IMR-90 (cell line): Measurements from ENCODE around the gene BCLAF1. TPM values are rescaled to one million over a fixed set of nuclear protein-coding genes. Genes with fewer than 3 reads are reported as not detected.

ENCODE experiments used
- ATAC-seq: fragments of 200-7000 bp; cut with Tn5 transposase; 2 replicates; pipeline ENCODE4 v1.9.1; 2020; ENCODE audit warnings: low read depth, mild to moderate bottlenecking, moderate library complexity
- BruUV-seq: library from RNA; stranded (reverse); fragments of 400-500 nt; replicated peaks from 2 replicates; lab custom pipeline; 2021; lab: Mats Ljungman, UMichigan
- CTCF ChIA-PET: fragments of 300-600 bp; formaldehyde crosslinking; extraction: SDS; loops from one replicate; lab custom pipeline; 2021; ENCODE audit warnings: antibody characterized with exemption; lab: Yijun Ruan, JAX
- POLR2A ChIA-PET: fragments of 300-600 bp; sonication (Branson Sonifier 250); formaldehyde crosslinking; loops from one replicate; lab custom pipeline; 2022; ENCODE audit warnings: antibody characterized with exemption; ENCODE audit not compliant: unreplicated experiment; lab: Charles Lee
- DNase-seq: peaks from one replicate; pipeline ENCODE4 v3.0.0; 2013
- H2AFZ ChIP-seq: replicated peaks from 2 replicates; pipeline ENCODE3; 2013; ENCODE audit warnings: low read length, mild to moderate bottlenecking; ENCODE audit not compliant: poor library complexity
- H2AK5ac ChIP-seq: 2 replicates; pipeline ENCODE4 v1.6.1; 2013; ENCODE audit warnings: low read depth, low read length, inconsistent platforms
- H2AK9ac ChIP-seq: replicated peaks from 2 replicates; pipeline ENCODE3; 2013; ENCODE audit warnings: mild to moderate bottlenecking, low read depth, low read length, moderate library complexity; ENCODE audit not compliant: poor library complexity
- H2BK120ac ChIP-seq: 2 replicates; pipeline ENCODE4 v1.6.1; 2013; ENCODE audit warnings: low read depth, low read length, inconsistent platforms
- H2BK15ac ChIP-seq: 3 replicates; pipeline ENCODE4 v1.6.1; 2013; ENCODE audit warnings: low read depth, low read length, inconsistent platforms
- H2BK20ac ChIP-seq: 2 replicates; pipeline ENCODE4 v1.6.1; 2013; ENCODE audit warnings: low read depth, mild to moderate bottlenecking, inconsistent platforms, low read length, moderate library complexity
- H2BK5ac ChIP-seq: 2 replicates; pipeline ENCODE4 v1.6.1; 2013; ENCODE audit warnings: mild to moderate bottlenecking, low read depth, low read length, inconsistent platforms; ENCODE audit not compliant: poor library complexity, severe bottlenecking
- H3K14ac ChIP-seq: replicated peaks from 2 replicates; pipeline ENCODE4 v1.6.1; 2013; ENCODE audit warnings: low read depth, low read length, inconsistent platforms
- H3K18ac ChIP-seq: 2 replicates; pipeline ENCODE4 v1.6.1; 2013; ENCODE audit warnings: low read depth, low read length, control low read depth
- H3K23ac ChIP-seq: 2 replicates; pipeline ENCODE4 v1.6.1; 2013; ENCODE audit warnings: low read depth, low read length, inconsistent platforms
- H3K27ac ChIP-seq: 2 replicates; pipeline ENCODE4 v1.5.1; 2013; ENCODE audit warnings: mild to moderate bottlenecking, control low read depth, low read length; ENCODE audit not compliant: insufficient read depth
- H3K27me3 ChIP-seq: 2 replicates; pipeline ENCODE4 v1.6.1; 2013; ENCODE audit warnings: low read length; ENCODE audit not compliant: control insufficient read depth, insufficient read depth
- H3K36me3 ChIP-seq: 2 replicates; pipeline ENCODE4 v1.6.1; 2013; ENCODE audit warnings: low read length, mixed read lengths; ENCODE audit not compliant: control insufficient read depth, insufficient read depth
- H3K4ac ChIP-seq: 2 replicates; pipeline ENCODE4 v1.6.1; 2013; ENCODE audit warnings: low read depth, low read length, inconsistent platforms
- H3K4me1 ChIP-seq: 2 replicates; pipeline ENCODE4 v1.6.1; 2013; ENCODE audit warnings: low read length, mixed read lengths; ENCODE audit not compliant: control insufficient read depth, insufficient read depth
- H3K4me2 ChIP-seq: 2 replicates; pipeline ENCODE4 v1.6.1; 2013; ENCODE audit warnings: low read depth, mild to moderate bottlenecking, control low read depth, low read length, moderate library complexity
- H3K4me3 ChIP-seq: 2 replicates; pipeline ENCODE4 v1.5.1; 2013; ENCODE audit warnings: low read depth, mild to moderate bottlenecking, control low read depth, low read length, moderate library complexity; ENCODE audit not compliant: insufficient read depth
- H3K56ac ChIP-seq: 2 replicates; pipeline ENCODE4 v1.6.1; 2013; ENCODE audit warnings: low read length, inconsistent platforms; ENCODE audit not compliant: insufficient read depth; ENCODE audit errors: extremely low read depth
- H3K79me1 ChIP-seq, 2 experiments: 2 replicates each; pipeline ENCODE4 v1.6.1; 2013; ENCODE audit warnings: low read length in 2 of 2, inconsistent platforms in 1 of 2, low read depth in 1 of 2
- H3K9ac ChIP-seq: 2 replicates; pipeline ENCODE4 v1.6.1; 2013; ENCODE audit warnings: low read depth, low read length, control low read depth
- H3K9me1 ChIP-seq: 2 replicates; pipeline ENCODE4 v1.6.1; 2013; ENCODE audit warnings: low read length, inconsistent platforms; ENCODE audit not compliant: insufficient read depth
- H3K9me3 ChIP-seq: 2 replicates; pipeline ENCODE4 v1.6.1; 2013; ENCODE audit warnings: low read length; ENCODE audit not compliant: control insufficient read depth, insufficient read depth
- H4K20me1 ChIP-seq: 2 replicates; pipeline ENCODE4 v1.6.1; 2013; ENCODE audit warnings: low read length, inconsistent platforms; ENCODE audit not compliant: insufficient read depth
- H4K5ac ChIP-seq: 2 replicates; pipeline ENCODE4 v1.6.1; 2013; ENCODE audit warnings: mild to moderate bottlenecking, low read depth, low read length, control low read depth
- H4K8ac ChIP-seq, 2 experiments: 2 replicates each; pipeline ENCODE4 v1.6.1; 2013; ENCODE audit warnings: low read depth in 2 of 2, low read length in 2 of 2, control low read depth in 1 of 2, inconsistent platforms in 1 of 2
- H4K91ac ChIP-seq: 2 replicates; pipeline ENCODE4 v1.6.1; 2013; ENCODE audit warnings: low read depth, low read length, inconsistent platforms; ENCODE audit not compliant: insufficient read depth
- BHLHE40 ChIP-seq: fragments of 150-350 bp; IDR thresholded peaks from 2 replicates; pipeline ENCODE4 v1.6.1; 2016; ENCODE audit warnings: mild to moderate bottlenecking, low read depth, low read length
- CEBPB ChIP-seq: IDR thresholded peaks from 2 replicates; pipeline ENCODE4 v1.6.1; 2012; ENCODE audit warnings: low read depth, low read length, improper control_type of control experiment
- FOS ChIP-seq: fragments of 150-350 bp; IDR thresholded peaks from 2 replicates; pipeline ENCODE4 v1.6.1; 2016; ENCODE audit warnings: low read depth, low read length
- MAZ ChIP-seq: IDR thresholded peaks from 2 replicates; pipeline ENCODE4 v1.6.1; 2012; ENCODE audit warnings: low read depth, mild to moderate bottlenecking, low read length, improper control_type of control experiment, moderate library complexity, borderline replicate concordance
- MXI1 ChIP-seq: IDR thresholded peaks from 2 replicates; pipeline ENCODE4 v1.6.1; 2012; ENCODE audit warnings: low read depth, mild to moderate bottlenecking, low read length, moderate library complexity, borderline replicate concordance
- NFE2L2 ChIP-seq: fragments of 150-350 bp; IDR thresholded peaks from 2 replicates; pipeline ENCODE4 v1.6.1; 2016; ENCODE audit warnings: low read depth, mild to moderate bottlenecking, low read length
- POLR2A ChIP-seq: IDR thresholded peaks from 2 replicates; pipeline ENCODE4 v1.6.1; 2012; ENCODE audit warnings: mild to moderate bottlenecking, low read depth, low read length
- SMC3 ChIP-seq: fragments of 150-350 bp; IDR thresholded peaks from 2 replicates; pipeline ENCODE4 v1.6.1; 2016; ENCODE audit warnings: low read depth, mild to moderate bottlenecking, antibody characterized with exemption, low read length, moderate library complexity
- USF2 ChIP-seq: fragments of 150-350 bp; IDR thresholded peaks from 2 replicates; pipeline ENCODE4 v1.6.1; 2017; ENCODE audit warnings: mild to moderate bottlenecking, antibody characterized with exemption, low read length, low read depth
- WGBS, 2 experiments: methylation state at CpG; one replicate each; pipeline versions ENCODE4 v1.1.5 to v1.1.7; 2013; ENCODE audit warnings: missing lambda C conversion rate in 2 of 2; ENCODE audit not compliant: insufficient read length in 1 of 2; ENCODE audit errors: extremely low coverage in 2 of 2; 5-methylcytosine and 5-hydroxymethylcytosine counted together
- dilution Hi-C: fragments of 300-500 bp; cut with HindIII; formaldehyde crosslinking; loops from one replicate; pipeline ENCODE4 v1.14.3; 2018; ENCODE audit warnings: low sequenced_read_pairs; ENCODE audit not compliant: unreplicated experiment
- in situ Hi-C: fragments of 300-500 bp; cut with MboI; formaldehyde crosslinking; loops from 3 replicates; pipeline ENCODE4 v1.14.3; 2019; ENCODE audit warnings: low sequenced_read_pairs, inconsistent platforms, mixed read lengths
- intact Hi-C: fragments of 100-400 bp; cut with micrococcal nuclease; formaldehyde crosslinking; loops from 2 replicates; pipeline ENCODE4 v1.10.0; 2022
- polyA plus RNA-seq, 3 experiments: library from polyadenylated mRNA; depleted of rRNA; stranded (reverse); fragments of >200 nt; gene quantifications; 2 replicates each; pipeline ENCODE4 v1.2.3, GENCODE V29; 2012; ENCODE audit warnings: low replicate concordance in 1 of 3
- total RNA-seq: library from RNA; depleted of rRNA; stranded (reverse); fragments of >200 nt; gene quantifications from 2 replicates; pipeline ENCODE4 v1.2.3, GENCODE V29; 2012

The BCLAF1 gene
- total and polyA plus RNA-seq, 2 of the 4 experiments (the other 2 are of a cell fraction): 34.0 to 141 TPM

- H3K4me2 ChIP-seq: peak within 1 kb of the TSS; percentile 93
- in situ Hi-C loops: no loop called here
- no TSS peak for BruUV-seq
- no peaks in the 10 kb centered on the region for H3K27me3 ChIP-seq
- H2AFZ ChIP-seq: peak within 1 kb of the TSS; percentile 95
- peak within 1 kb of the TSS; percentile 79 for H3K9ac ChIP-seq
- peak within 1 kb of the TSS; percentile 11 for H2AK9ac ChIP-seq
- peak within 1 kb of the TSS; percentile 16 to 88; a peak in 3 of 4 replicates for H4K8ac ChIP-seq
- H4K5ac ChIP-seq: peak within 1 kb of the TSS; percentile 31; the same call in 1 of the 2 replicates
- no peaks in the 10 kb centered on the region for H3K9me3 ChIP-seq
- TF ChIP-seq CEBPB: peak; percentile 26; the same call in 1 of the 2 replicates
- TF ChIP-seq BHLHE40: no peak
- TF ChIP-seq SMC3: no peak
- peak; percentile 82 for TF ChIP-seq POLR2A
- no peak for TF ChIP-seq MAZ
- TF ChIP-seq USF2: no peak
- peak; percentile 76 for TF ChIP-seq FOS
- TF ChIP-seq MXI1: peak; percentile 100
- TF ChIP-seq NFE2L2: no peak
- peak within 1 kb of the TSS; percentile 62 for H3K27ac ChIP-seq
- no peak within 1 kb of the TSS for H2BK20ac ChIP-seq
- peak within 1 kb of the TSS; percentile 75 for H3K56ac ChIP-seq
- H2BK120ac ChIP-seq: no peak within 1 kb of the TSS
- CTCF ChIA-PET: interaction anchor here (0.6 to 1.2 kb wide), 4 partner anchors 39 to 752 kb away, joined by 3 read pairs; partner anchors contain the start of gene MAP7
- DNase-seq (peak; percentile 99), ATAC-seq (peak; percentile 93)
- dilution Hi-C loops: no loop called here
- peak within 1 kb of the TSS; percentile 26; the same call in 1 of the 2 replicates for H3K18ac ChIP-seq
- POLR2A ChIA-PET: interaction anchor here (1.1 kb wide), 1 partner anchor 39 kb away, joined by 8 read pairs; the partner anchor contains the start of gene BCLAF1
- H3K36me3 ChIP-seq: no peaks in the 10 kb centered on the region
- H3K23ac ChIP-seq: peak within 1 kb of the TSS; percentile 52
- H2AK5ac ChIP-seq: no peak within 1 kb of the TSS
- H3K4ac ChIP-seq: peak within 1 kb of the TSS; percentile 51
- H3K14ac ChIP-seq: peak within 1 kb of the TSS; percentile 65
- H4K20me1 ChIP-seq: no peaks in the 10 kb centered on the region
- peak within 1 kb of the TSS; percentile 70 for H3K4me3 ChIP-seq
- no peaks in the 10 kb centered on the region for H3K9me1 ChIP-seq
- intact Hi-C loops: loop anchor here (5.0 kb wide), 1 partner anchor 297 kb away; no protein-coding TSS in a partner anchor
- no peaks in the 10 kb centered on the region for H3K4me1 ChIP-seq
- peak within 1 kb of the TSS; percentile 72 for H2BK5ac ChIP-seq
- 0% methylated on average over 9 of the region's 59 CpGs; no CpG with 5 or more reads in 1 of the 2 experiments for WGBS, 2 experiments
- 0 out of 3 replicates have a peak within 1 kb of the TSS, but pooled peaks have one; percentile 1 for H2BK15ac ChIP-seq
- H4K91ac ChIP-seq: peak within 1 kb of the TSS; percentile 33; the same call in 1 of the 2 replicates
- peaks cover 3 to 14% of the 10 kb centered on the region in 2 experiments; a peak in 3 of 4 replicates for H3K79me1 ChIP-seq
These were observed 39.6 kb downstream of the BCLAF1 start, which contains the start of gene MTFR2 for GRCh38 chr6:136249811-136250685. Gene MTFR2, minus strand, starts transcription at chr6:136250311. Its CDS starts 1,212 bp downstream, at chr6:136249099.
